Karpas-422 (cell line): ENCODE measurements around the gene NMNAT2. TPM values are rescaled to one million over a fixed set of nuclear protein-coding genes. Genes with fewer than 3 reads are reported as not detected.
"Not testable (repeated sequence)": the region's sequence is repeated elsewhere in the genome, so short reads cannot be mapped to it uniquely, and the experiment has no call there.

Source experiments
- DNase-seq: peaks from one replicate; pipeline ENCODE4 v3.0.0-alpha.2; 2015
- H2AFZ ChIP-seq: fragments of 200-600 bp; sonication (generic); 2 replicates; pipeline ENCODE4 v1.6.1; 2014; ENCODE audit warnings: antibody characterized with exemption, low read length, mixed read lengths
- H3K27ac ChIP-seq: fragments of 200-600 bp; sonication (generic); 2 replicates; pipeline ENCODE4 v1.5.1; 2014; ENCODE audit warnings: mild to moderate bottlenecking, low read length, moderate library complexity
- H3K27me3 ChIP-seq: fragments of 200-600 bp; sonication (generic); 2 replicates; pipeline ENCODE4 v1.6.1; 2014; ENCODE audit warnings: low read length, mixed read lengths
- H3K36me3 ChIP-seq: fragments of 200-600 bp; sonication (generic); 2 replicates; pipeline ENCODE4 v1.6.1; 2014; ENCODE audit warnings: low read length, mixed read lengths; ENCODE audit not compliant: insufficient read depth
- H3K4me1 ChIP-seq: fragments of 200-600 bp; sonication (generic); 2 replicates; pipeline ENCODE4 v1.6.1; 2014; ENCODE audit warnings: mild to moderate bottlenecking, low read length, mixed read lengths
- H3K4me2 ChIP-seq: fragments of 200-600 bp; sonication (generic); 2 replicates; pipeline ENCODE4 v1.6.1; 2014; ENCODE audit warnings: low read length, low read depth, mild to moderate bottlenecking; ENCODE audit not compliant: poor library complexity, severe bottlenecking
- H3K4me3 ChIP-seq: fragments of 200-600 bp; sonication (generic); 2 replicates; pipeline ENCODE4 v1.5.1; 2014; ENCODE audit warnings: mild to moderate bottlenecking, antibody characterized with exemption, low read length, mixed read lengths
- H3K79me2 ChIP-seq: fragments of 200-600 bp; sonication (generic); 2 replicates; pipeline ENCODE4 v1.6.1; 2014; ENCODE audit warnings: mild to moderate bottlenecking, low read length, mixed read lengths
- H3K9ac ChIP-seq: fragments of 200-600 bp; sonication (generic); 2 replicates; pipeline ENCODE4 v1.6.0; 2014; ENCODE audit warnings: low read length
- H3K9me2 ChIP-seq: fragments of 200-600 bp; sonication (generic), shearing (Covaris generic); replicated peaks from 2 replicates; pipeline ENCODE4 v1.6.0; 2014; ENCODE audit warnings: mild to moderate bottlenecking, low read length, moderate library complexity; ENCODE audit not compliant: insufficient read depth
- H3K9me3 ChIP-seq: fragments of 300-700, 200-600 bp; sonication (generic); 2 replicates; pipeline ENCODE4 v1.6.1; 2014; ENCODE audit warnings: low read length, mixed read lengths
- H4K20me1 ChIP-seq: fragments of 200-600 bp; sonication (generic); 2 replicates; pipeline ENCODE4 v1.6.1; 2014; ENCODE audit warnings: mild to moderate bottlenecking, antibody characterized with exemption, low read length, low read depth; ENCODE audit not compliant: insufficient read depth
- total RNA-seq: library from RNA; depleted of rRNA; stranded (reverse); fragments of >200 nt; shearing (Covaris generic); gene quantifications from 2 replicates; pipeline ENCODE4 v1.2.3, GENCODE V29; 2014; ENCODE audit warnings: low replicate concordance

The NMNAT2 gene
- total RNA-seq, 1 experiment from 2014 or later = not detected

DNA sequence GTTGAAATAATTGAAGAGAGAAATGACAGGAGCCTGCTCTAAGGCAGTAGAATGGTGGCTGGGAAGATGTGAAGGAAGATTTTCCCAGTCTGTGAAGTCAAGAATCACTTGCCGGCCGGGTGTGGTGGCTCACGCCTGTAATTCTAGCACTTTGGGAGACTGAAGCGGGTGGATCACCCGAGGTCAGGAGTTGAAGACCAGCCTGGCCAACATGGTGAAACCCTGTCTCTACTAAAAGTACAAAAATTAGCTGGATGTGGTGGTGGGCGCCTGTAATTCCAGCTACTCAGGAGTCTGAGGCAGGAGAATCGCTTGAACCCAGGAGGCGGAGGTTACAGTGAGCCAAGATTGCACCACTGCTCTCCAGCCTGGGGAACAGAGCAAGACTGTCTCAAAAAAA is 177.3 kb downstream of the NMNAT2 start:
- not testable (repeated sequence) for H2AFZ ChIP-seq, H3K4me1 ChIP-seq, H3K79me2 ChIP-seq, H3K4me3 ChIP-seq, H3K9ac ChIP-seq, H3K36me3 ChIP-seq, H3K9me3 ChIP-seq, H3K27ac ChIP-seq, H3K27me3 ChIP-seq, H3K4me2 ChIP-seq, H3K9me2 ChIP-seq, H4K20me1 ChIP-seq, DNase-seq

DNA sequence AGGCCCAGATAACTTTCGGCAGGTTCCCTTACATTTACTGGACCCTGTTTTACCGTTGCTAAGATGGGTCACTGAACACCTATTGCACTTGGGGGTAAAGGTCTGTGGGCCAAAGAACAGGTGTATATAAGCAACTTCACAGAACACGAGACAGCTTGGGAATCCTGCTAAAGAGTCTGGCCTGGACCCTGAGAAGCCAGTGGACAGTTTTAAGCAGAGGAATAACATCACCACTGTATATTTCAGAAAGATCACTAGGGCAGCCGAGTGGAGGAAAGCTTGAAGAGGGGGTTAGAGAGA is 177.7 kb downstream of the NMNAT2 start:
- no peak for DNase-seq
- Histone ChIP-seq H3K9ac (no peak overlapping the region), H3K79me2 (no peaks in the 10 kb centered on the region), H3K27ac (no peak overlapping the region), H3K4me2 (no peak overlapping the region), H3K27me3 (no peaks in the 10 kb centered on the region), H2AFZ (no peak overlapping the region), H3K36me3 (no peaks in the 10 kb centered on the region), H3K9me3 (no peaks in the 10 kb centered on the region), H4K20me1 (no peaks in the 10 kb centered on the region), H3K4me3 (no peak overlapping the region), H3K9me2 (no peaks in the 10 kb centered on the region), H3K4me1 (no peaks in the 10 kb centered on the region)

DNA sequence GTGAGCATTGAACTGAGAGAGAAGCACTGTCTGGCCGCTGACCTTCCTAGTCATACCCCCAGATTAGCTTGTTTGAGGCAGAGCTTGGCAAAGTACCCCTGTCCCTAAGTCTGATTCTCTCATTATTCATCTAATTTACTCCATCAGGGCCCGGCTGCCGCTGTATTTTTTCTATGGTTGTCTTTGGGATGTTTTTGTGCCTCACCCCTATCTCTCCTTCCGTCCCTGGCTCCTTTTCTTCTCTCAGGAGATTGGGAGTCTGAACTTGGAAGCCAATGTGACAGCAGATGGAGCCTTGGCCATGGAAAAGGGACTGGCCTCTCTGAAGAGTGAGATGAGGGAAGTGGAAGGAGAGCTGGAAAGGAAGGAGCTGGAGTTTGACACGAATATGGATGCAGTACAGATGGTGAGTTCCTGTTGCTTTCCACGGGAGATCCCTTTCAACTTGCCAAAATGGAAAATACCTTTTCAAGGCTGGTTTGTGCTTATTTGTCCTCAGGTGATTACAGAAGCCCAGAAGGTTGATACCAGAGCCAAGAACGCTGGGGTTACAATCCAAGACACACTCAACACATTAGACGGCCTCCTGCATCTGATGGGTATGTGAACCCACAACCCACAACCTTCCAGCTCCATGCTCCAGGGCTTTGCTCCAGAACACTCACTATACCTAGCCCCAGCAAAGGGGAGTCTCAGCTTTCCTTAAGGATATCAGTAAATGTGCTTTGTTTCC is 178.2 kb downstream of the NMNAT2 start:
- Histone ChIP-seq H4K20me1 (no peaks in the 10 kb centered on the region), H2AFZ (no peak overlapping the region), H3K36me3 (no peaks in the 10 kb centered on the region), H3K4me3 (no peak overlapping the region), H3K27me3 (no peaks in the 10 kb centered on the region), H3K4me2 (no peak overlapping the region), H3K9me2 (no peaks in the 10 kb centered on the region), H3K9ac (no peak overlapping the region), H3K79me2 (no peaks in the 10 kb centered on the region), H3K9me3 (no peaks in the 10 kb centered on the region), H3K27ac (no peak overlapping the region), H3K4me1 (no peaks in the 10 kb centered on the region)
- DNase-seq = no peak

DNA sequence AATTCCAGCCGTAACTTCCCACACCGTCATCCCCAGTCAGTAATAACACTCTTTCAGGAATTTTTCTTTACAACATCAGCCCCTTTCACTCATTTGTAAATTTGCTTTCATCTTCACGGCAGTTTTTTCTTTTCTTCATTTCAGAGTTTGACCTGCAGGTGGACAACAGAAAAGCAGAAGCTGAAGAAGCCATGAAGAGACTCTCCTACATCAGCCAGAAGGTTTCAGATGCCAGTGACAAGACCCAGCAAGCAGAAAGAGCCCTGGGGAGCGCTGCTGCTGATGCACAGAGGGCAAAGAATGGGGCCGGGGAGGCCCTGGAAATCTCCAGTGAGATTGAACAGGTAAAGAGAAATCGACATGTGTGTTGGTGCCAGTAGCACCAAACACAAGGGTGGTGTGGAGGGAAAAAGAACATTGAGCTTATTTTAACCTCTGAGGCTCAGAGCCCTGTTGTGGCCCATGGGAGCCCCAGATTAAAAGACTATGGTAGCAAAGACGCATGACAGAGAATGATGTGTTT is 178.9 kb downstream of the NMNAT2 start:
- H3K9ac ChIP-seq = no peak overlapping the region
- no peaks in the 10 kb centered on the region for H3K36me3 ChIP-seq
- no peaks in the 10 kb centered on the region for H3K9me3 ChIP-seq
- H3K27ac ChIP-seq = no peak overlapping the region
- H3K27me3 ChIP-seq = no peaks in the 10 kb centered on the region
- no peak overlapping the region for H3K4me2 ChIP-seq
- no peak overlapping the region for H3K4me3 ChIP-seq
- no peaks in the 10 kb centered on the region for H3K79me2 ChIP-seq
- DNase-seq = no peak
- no peaks in the 10 kb centered on the region for H3K9me2 ChIP-seq
- no peaks in the 10 kb centered on the region for H3K4me1 ChIP-seq
- H2AFZ ChIP-seq = no peak overlapping the region
- H4K20me1 ChIP-seq = no peaks in the 10 kb centered on the region

DNA sequence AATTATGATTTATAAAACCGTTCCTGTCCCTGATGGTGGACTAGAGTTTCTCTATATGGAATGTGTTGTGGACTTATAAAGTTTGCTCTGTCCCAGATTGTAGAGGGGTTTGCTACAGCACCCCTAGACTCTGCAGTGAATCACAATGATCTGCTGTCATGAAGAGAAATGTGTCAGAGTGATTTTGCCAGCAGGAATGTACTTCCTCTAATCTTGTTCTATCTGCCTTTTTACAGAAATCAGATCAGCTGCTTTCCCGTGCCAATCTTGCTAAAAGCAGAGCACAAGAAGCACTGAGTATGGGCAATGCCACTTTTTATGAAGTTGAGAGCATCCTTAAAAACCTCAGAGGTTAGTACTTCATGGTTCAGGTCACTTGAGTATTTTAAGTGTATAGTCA is 180.1 kb downstream of the NMNAT2 start:
- Histone ChIP-seq H3K36me3 (no peaks in the 10 kb centered on the region), H3K4me3 (no peak overlapping the region), H3K27ac (no peak overlapping the region), H3K9me2 (no peaks in the 10 kb centered on the region), H3K4me1 (no peaks in the 10 kb centered on the region), H3K9ac (no peak overlapping the region), H4K20me1 (no peaks in the 10 kb centered on the region), H2AFZ (no peak overlapping the region), H3K79me2 (no peaks in the 10 kb centered on the region), H3K27me3 (no peaks in the 10 kb centered on the region), H3K4me2 (no peak overlapping the region), H3K9me3 (no peaks in the 10 kb centered on the region)
- no peak for DNase-seq

DNA sequence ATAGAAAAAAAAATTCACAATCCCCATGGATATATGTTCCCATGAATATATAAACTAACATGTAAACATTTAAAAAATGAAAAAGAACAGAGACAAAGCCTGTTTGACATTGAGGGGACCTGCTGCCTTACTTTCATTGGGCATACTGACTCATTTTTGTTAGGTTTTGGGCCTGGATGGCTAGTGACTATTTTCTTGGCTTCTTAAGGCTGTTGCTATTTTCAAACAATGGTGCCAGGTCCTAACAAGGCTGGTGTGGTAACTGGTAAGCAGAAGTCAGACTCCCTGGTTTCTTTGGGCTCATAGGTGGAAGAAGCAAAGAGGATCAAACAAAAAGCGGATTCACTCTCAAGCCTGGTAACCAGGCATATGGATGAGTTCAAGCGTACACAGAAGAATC is 181.1 kb downstream of the NMNAT2 start:
- no peaks in the 10 kb centered on the region for H3K4me1 ChIP-seq
- no peak overlapping the region for H3K9ac ChIP-seq
- H3K36me3 ChIP-seq = no peaks in the 10 kb centered on the region
- H3K27me3 ChIP-seq = no peaks in the 10 kb centered on the region
- no peaks in the 10 kb centered on the region for H4K20me1 ChIP-seq
- H3K9me3 ChIP-seq = no peaks in the 10 kb centered on the region
- DNase-seq = no peak
- no peak overlapping the region for H3K4me3 ChIP-seq
- H3K79me2 ChIP-seq = no peaks in the 10 kb centered on the region
- no peak overlapping the region for H2AFZ ChIP-seq
- no peaks in the 10 kb centered on the region for H3K9me2 ChIP-seq
- no peak overlapping the region for H3K4me2 ChIP-seq
- H3K27ac ChIP-seq = no peak overlapping the region

DNA sequence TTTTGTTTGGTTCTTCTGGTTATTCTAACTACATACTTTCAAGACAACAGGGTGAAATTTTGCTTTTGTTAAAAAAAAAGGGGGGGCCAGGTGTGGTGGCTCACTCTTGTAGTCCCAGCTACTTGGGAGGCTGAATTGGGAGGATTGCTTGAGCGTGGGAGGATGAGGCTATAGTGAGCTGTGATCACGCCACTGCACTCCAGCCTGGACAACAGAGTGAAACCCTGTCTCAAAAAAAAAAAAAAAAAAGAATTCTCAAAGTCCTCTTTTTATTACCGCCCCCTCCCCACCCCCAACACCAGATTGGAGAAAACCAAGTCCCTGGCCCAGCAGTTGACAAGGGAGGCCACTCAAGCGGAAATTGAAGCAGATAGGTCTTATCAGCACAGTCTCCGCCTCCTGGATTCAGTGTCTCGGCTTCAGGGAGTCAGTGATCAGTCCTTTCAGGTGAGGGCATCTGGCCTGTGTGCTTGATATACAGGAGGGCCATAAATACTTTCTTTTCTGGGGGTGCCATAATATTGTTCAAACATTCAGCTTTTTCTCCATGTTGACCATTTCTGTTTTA is 181.9 kb downstream of the NMNAT2 start:
- DNase-seq = no peak
- no peaks in the 10 kb centered on the region for H3K36me3 ChIP-seq
- H3K27me3 ChIP-seq = no peaks in the 10 kb centered on the region
- H3K4me3 ChIP-seq = no peak overlapping the region
- H3K9me3 ChIP-seq = no peaks in the 10 kb centered on the region
- no peak overlapping the region for H3K9ac ChIP-seq
- H2AFZ ChIP-seq = no peak overlapping the region
- no peak overlapping the region for H3K4me2 ChIP-seq
- H3K27ac ChIP-seq = no peak overlapping the region
- H3K9me2 ChIP-seq = no peaks in the 10 kb centered on the region
- H3K4me1 ChIP-seq = no peaks in the 10 kb centered on the region
- H4K20me1 ChIP-seq = no peaks in the 10 kb centered on the region
- no peaks in the 10 kb centered on the region for H3K79me2 ChIP-seq

DNA sequence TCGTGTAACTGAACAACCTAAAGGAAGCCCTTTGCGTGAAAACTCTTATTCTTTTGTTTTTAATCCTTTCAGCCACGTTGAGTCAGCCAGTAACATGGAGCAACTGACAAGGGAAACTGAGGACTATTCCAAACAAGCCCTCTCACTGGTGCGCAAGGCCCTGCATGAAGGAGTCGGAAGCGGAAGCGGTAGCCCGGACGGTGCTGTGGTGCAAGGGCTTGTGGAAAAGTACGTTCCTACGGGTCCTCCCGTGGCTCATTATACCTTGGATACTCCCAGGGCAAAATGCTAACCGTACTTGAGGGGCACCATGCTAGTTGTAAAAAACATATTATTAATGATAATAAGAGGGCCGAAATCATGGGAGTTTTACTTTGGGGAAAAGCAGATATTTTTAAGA is 182.7 kb downstream of the NMNAT2 start:
- Histone ChIP-seq H3K4me1 (no peaks in the 10 kb centered on the region), H2AFZ (no peak overlapping the region), H3K27me3 (no peaks in the 10 kb centered on the region), H3K9me2 (no peaks in the 10 kb centered on the region), H3K36me3 (no peaks in the 10 kb centered on the region), H3K27ac (no peak overlapping the region), H3K9me3 (no peaks in the 10 kb centered on the region), H4K20me1 (no peaks in the 10 kb centered on the region), H3K4me3 (no peak overlapping the region), H3K4me2 (no peak overlapping the region), H3K79me2 (no peaks in the 10 kb centered on the region), H3K9ac (no peak overlapping the region)
- no peak for DNase-seq
